ENCODE measurements around the gene NR1H3.
A peak's percentile ranks its signal among the peaks of the same experiment; 100 is the strongest.

NR1H3 gene

DNA sequence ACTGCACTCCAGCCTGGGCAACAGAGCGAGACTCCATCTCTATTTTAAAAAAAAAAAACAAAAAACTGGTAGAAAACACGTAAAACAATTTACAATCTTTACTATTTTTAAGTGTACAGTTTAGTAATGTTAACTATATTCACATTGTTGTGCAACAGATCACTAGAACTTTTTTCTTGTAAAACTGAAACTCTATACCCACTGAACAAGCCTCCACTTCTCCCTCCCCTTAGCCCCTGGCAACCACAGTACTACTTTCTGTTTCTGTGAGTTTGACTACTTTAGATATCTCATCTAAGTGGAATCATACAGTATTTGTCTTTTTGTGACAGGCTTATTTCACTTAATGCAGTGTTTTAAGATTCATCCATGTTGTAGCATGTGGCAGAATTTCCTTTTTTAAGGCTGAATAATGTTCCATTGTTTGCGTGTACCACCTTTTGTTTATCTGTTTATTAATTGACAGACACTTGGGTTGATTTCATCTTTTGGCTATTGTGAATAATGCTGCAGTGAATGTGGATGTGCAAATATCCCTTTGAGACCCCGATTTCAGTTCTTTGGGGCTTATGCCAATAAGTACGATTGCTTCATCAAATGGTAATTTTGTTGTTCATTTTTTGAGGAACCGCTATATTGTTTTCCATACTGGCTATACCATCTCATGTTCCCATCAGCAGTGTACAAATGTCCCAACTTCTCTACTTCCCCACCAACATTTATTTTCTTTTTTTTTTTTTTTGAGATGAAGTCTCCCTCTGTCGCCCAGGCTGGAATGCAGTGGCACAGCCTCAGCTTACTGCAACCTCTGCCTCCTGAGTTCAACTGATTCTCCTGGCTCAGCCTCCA, 32.0 kb upstream of the NR1H3 start:
- H3K4me3 ChIP-seq (ENCODE audit: severe bottlenecking): no peak overlapping the region
- no peaks in the 10 kb centered on the region for H3K9me3 ChIP-seq (ENCODE audit: severe bottlenecking)
- no peak overlapping the region for H3K27ac ChIP-seq (ENCODE audit: poor library complexity, severe bottlenecking)
- TF ChIP-seq, protein P1, sequence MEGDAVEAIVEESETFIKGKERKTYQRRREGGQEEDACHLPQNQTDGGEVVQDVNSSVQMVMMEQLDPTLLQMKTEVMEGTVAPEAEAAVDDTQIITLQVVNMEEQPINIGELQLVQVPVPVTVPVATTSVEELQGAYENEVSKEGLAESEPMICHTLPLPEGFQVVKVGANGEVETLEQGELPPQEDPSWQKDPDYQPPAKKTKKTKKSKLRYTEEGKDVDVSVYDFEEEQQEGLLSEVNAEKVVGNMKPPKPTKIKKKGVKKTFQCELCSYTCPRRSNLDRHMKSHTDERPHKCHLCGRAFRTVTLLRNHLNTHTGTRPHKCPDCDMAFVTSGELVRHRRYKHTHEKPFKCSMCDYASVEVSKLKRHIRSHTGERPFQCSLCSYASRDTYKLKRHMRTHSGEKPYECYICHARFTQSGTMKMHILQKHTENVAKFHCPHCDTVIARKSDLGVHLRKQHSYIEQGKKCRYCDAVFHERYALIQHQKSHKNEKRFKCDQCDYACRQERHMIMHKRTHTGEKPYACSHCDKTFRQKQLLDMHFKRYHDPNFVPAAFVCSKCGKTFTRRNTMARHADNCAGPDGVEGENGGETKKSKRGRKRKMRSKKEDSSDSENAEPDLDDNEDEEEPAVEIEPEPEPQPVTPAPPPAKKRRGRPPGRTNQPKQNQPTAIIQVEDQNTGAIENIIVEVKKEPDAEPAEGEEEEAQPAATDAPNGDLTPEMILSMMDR (IDR thresholded peaks at IDR 0.05; ENCODE audit: poor library complexity, severe bottlenecking): no peak
- peaks cover 96% of the 10 kb centered on the region for H3K36me3 ChIP-seq (ENCODE audit: low read depth)
- H3K4me1 ChIP-seq (ENCODE audit: insufficient read depth, poor library complexity, severe bottlenecking): peaks cover 1% of the 10 kb centered on the region
- DNase-seq (ENCODE audit: low spot score): no peak
- ATAC-seq (ENCODE audit: low read depth): no peak
- no peaks in the 10 kb centered on the region for H3K27me3 ChIP-seq (ENCODE audit: insufficient read depth, poor library complexity, severe bottlenecking)

DNA sequence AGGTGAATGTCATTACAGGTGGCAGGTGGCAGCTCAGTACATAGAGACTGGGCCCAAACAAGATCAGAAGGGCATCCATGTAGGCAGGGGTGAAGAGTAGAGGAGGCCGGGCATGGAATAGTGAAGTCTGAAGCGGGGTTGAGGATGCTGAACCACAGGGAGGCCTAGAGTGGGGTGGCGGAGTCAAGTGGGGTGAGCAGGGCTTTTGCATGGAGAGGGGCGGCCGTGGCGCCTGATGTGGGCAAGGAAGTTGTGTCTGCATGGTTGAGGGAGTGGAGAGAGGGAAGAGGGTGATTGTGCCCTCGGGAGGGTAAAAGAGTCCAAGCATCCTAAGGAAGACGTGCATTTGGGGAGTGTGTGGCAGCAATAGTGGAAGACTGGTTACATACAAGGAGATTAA, 28.6 kb upstream of the NR1H3 start:
- Histone ChIP-seq H3K27ac (ENCODE audit: poor library complexity, severe bottlenecking) (no peak overlapping the region), H3K9me3 (ENCODE audit: severe bottlenecking) (no peaks in the 10 kb centered on the region), H3K4me1 (ENCODE audit: insufficient read depth, poor library complexity, severe bottlenecking) (peaks cover 9% of the 10 kb centered on the region), H3K27me3 (ENCODE audit: insufficient read depth, poor library complexity, severe bottlenecking) (no peaks in the 10 kb centered on the region), H3K4me3 (ENCODE audit: severe bottlenecking) (no peak overlapping the region), H3K36me3 (ENCODE audit: low read depth) (peaks cover 84% of the 10 kb centered on the region)
- DNase-seq (ENCODE audit: low spot score): no peak
- TF ChIP-seq, protein P1 (IDR thresholded peaks at IDR 0.05; ENCODE audit: poor library complexity, severe bottlenecking): no peak
- ATAC-seq (ENCODE audit: low read depth): no peak

DNA sequence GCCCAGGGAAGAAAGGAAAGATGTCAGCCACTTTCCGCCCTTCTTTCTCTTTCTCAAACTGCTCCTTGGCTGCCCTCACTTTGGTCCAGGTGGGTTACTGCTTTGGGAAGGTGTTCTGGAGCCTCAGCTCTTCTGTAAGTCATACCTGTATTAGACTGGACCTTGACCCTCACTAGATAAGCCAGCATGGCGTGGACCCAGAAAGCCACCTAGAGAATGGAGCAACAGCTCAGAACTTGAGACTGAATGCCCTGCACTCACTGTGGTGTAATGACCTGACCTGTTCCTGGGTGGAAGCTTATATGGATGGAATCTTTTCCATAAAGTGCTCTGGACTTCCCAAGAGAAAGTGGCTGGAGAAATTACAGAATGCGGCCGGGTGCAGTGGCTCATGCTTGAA, 24.7 kb upstream of the NR1H3 start:
- DNase-seq (ENCODE audit: low spot score) (no peak), ATAC-seq (ENCODE audit: low read depth) (no peak)
- Histone ChIP-seq H3K27me3 (ENCODE audit: insufficient read depth, poor library complexity, severe bottlenecking) (no peaks in the 10 kb centered on the region), H3K4me1 (ENCODE audit: insufficient read depth, poor library complexity, severe bottlenecking) (peaks cover 9% of the 10 kb centered on the region), H3K9me3 (ENCODE audit: severe bottlenecking) (no peaks in the 10 kb centered on the region), H3K36me3 (ENCODE audit: low read depth) (peaks cover 77% of the 10 kb centered on the region), H3K4me3 (ENCODE audit: severe bottlenecking) (no peak overlapping the region), H3K27ac (ENCODE audit: poor library complexity, severe bottlenecking) (peak overlapping the region; percentile 71)
- TF ChIP-seq, protein P1 (IDR thresholded peaks at IDR 0.05; ENCODE audit: poor library complexity, severe bottlenecking): no peak

DNA sequence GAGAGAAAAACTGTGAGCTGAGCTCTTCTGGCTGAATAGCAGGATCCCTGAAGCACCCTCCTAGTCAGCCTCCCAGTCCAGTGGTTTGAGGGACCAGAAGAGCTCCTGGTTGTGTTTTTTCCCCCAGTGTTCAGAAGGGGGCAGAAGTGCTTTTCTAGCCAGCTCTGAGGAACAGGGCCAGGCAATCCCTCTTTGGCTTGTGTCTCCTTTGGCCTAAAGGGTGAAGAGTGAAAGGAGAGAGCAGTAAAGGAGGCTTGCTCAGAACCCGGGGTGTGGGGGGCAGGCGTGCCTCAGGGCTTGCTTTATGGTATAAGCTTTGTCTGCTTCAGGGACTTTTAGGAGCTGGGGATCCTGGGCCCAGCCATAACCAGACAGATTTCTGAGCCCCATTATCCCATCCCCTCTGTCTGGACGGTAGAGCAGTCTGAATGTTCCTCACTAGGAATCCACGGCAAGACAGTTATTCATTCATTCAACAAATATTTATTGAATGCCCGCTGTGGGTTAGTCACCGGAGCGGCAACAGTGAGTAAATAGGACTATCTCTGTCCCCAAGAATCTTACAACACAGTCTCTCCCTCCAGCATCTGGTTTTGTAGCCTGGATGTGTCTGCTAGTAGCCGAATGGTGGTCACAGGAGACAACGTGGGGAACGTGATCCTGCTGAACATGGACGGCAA, 23.7 kb upstream of the NR1H3 start:
- Histone ChIP-seq H3K4me3 (ENCODE audit: severe bottlenecking) (no peak overlapping the region), H3K27me3 (ENCODE audit: insufficient read depth, poor library complexity, severe bottlenecking) (no peaks in the 10 kb centered on the region), H3K4me1 (ENCODE audit: insufficient read depth, poor library complexity, severe bottlenecking) (peaks cover 9% of the 10 kb centered on the region), H3K27ac (ENCODE audit: poor library complexity, severe bottlenecking) (peak overlapping the region; percentile 71), H3K36me3 (ENCODE audit: low read depth) (peaks cover 74% of the 10 kb centered on the region), H3K9me3 (ENCODE audit: severe bottlenecking) (no peaks in the 10 kb centered on the region)
- TF ChIP-seq, protein P1 (IDR thresholded peaks at IDR 0.05; ENCODE audit: poor library complexity, severe bottlenecking): peak; percentile 30
- DNase-seq (ENCODE audit: low spot score) (no peak), ATAC-seq (ENCODE audit: low read depth) (peak; percentile 79)
